H1 (cell line): ENCODE data around the gene CENPO. TPM values are rescaled to one million over a fixed set of nuclear protein-coding genes. Genes with fewer than 3 reads are reported as not detected.

Source experiments
- CTCF ChIA-PET: fragments of 300-600 bp; sonication (Branson Sonifier 250); formaldehyde crosslinking; loops from one replicate; lab custom pipeline; 2021; ENCODE audit not compliant: partially characterized antibody; lab: Charles Lee
- POLR2A ChIA-PET: fragments of 300-600 bp; sonication (Branson Sonifier 250); formaldehyde crosslinking; loops from one replicate; lab custom pipeline; 2021; ENCODE audit warnings: inconsistent platforms; ENCODE audit not compliant: partially characterized antibody; lab: Charles Lee
- DNase-seq, 2 experiments: peaks; one replicate each; pipeline versions ENCODE4 v3.0.0 to v3.0.0-alpha.2; 2010 to 2022; ENCODE audit warnings: low spot score in 2 of 2, low read depth in 1 of 2, mixed read lengths in 1 of 2
- FAIRE-seq: peaks from 2 replicates; lab custom pipeline; 2011; peaks lifted over from hg19 to GRCh38; lab: Jason Lieb, UNC
- H2AFZ ChIP-seq: 2 replicates; pipeline ENCODE4 v1.8.1; 2012; ENCODE audit warnings: low read length, inconsistent platforms
- H2AK5ac ChIP-seq: 2 replicates; pipeline ENCODE4 v1.6.1; 2013; ENCODE audit warnings: low read depth, low read length
- H2BK120ac ChIP-seq: replicated peaks from 2 replicates; pipeline ENCODE3; 2013; ENCODE audit warnings: low read depth, low read length, inconsistent platforms
- H2BK12ac ChIP-seq: 2 replicates; pipeline ENCODE4 v1.6.1; 2013; ENCODE audit warnings: low read depth, low read length
- H2BK15ac ChIP-seq: 2 replicates; pipeline ENCODE4 v1.6.1; 2013; ENCODE audit warnings: low read length
- H2BK20ac ChIP-seq: 2 replicates; pipeline ENCODE4 v1.6.1; 2013; ENCODE audit warnings: low read length
- H2BK5ac ChIP-seq: 2 replicates; pipeline ENCODE4 v1.6.1; 2013; ENCODE audit warnings: low read depth, low read length
- H3K14ac ChIP-seq: 2 replicates; pipeline ENCODE4 v1.6.1; 2013; ENCODE audit warnings: inconsistent platforms; ENCODE audit not compliant: insufficient read length
- H3K18ac ChIP-seq: 2 replicates; pipeline ENCODE4 v1.6.1; 2013; ENCODE audit warnings: low read length; ENCODE audit errors: extremely low read depth
- H3K23ac ChIP-seq: 2 replicates; pipeline ENCODE4 v1.6.1; 2013; ENCODE audit warnings: inconsistent platforms; ENCODE audit not compliant: insufficient read length
- H3K23me2 ChIP-seq: 2 replicates; pipeline ENCODE4 v1.6.1; 2013; ENCODE audit warnings: low read depth, low read length
- H3K27ac ChIP-seq: 2 replicates; pipeline ENCODE4 v1.6.1; 2011; ENCODE audit warnings: low read depth, low read length, inconsistent platforms
- H3K27me3 ChIP-seq, 4 experiments: replicated peaks in 1 of 4; 1 replicate in 1 of 4; 2 replicates in 3 of 4; pipeline versions ENCODE4 v1.6.1 to v1.8.1; 2011 to 2013; ENCODE audit warnings: low read length in 3 of 4, mild to moderate bottlenecking in 3 of 4, inconsistent platforms in 2 of 4, mixed read lengths in 2 of 4, moderate library complexity in 1 of 4; ENCODE audit not compliant: control insufficient read depth in 3 of 4, insufficient read depth in 3 of 4; ENCODE audit errors: extremely low read depth in 1 of 4
- H3K36me3 ChIP-seq, 4 experiments: 2 replicates each; pipeline versions ENCODE4 v1.6.1 to v1.8.1; 2011 to 2013; ENCODE audit warnings: mild to moderate bottlenecking in 4 of 4, low read length in 3 of 4, moderate library complexity in 2 of 4, control low read depth in 1 of 4, inconsistent platforms in 1 of 4; ENCODE audit not compliant: insufficient read depth in 4 of 4, control insufficient read depth in 2 of 4
- H3K4ac ChIP-seq: replicated peaks from 2 replicates; pipeline ENCODE3; 2013; ENCODE audit warnings: low read length, low read depth, mixed read lengths, inconsistent platforms; ENCODE audit not compliant: insufficient read length
- H3K4me1 ChIP-seq, 4 experiments: replicated peaks in 1 of 4; 1 replicate in 1 of 4; 2 replicates in 3 of 4; pipeline versions ENCODE4 v1.6.1 to v1.8.1; 2011 to 2013; ENCODE audit warnings: low read length in 3 of 4, inconsistent platforms in 2 of 4, mixed read lengths in 1 of 4; ENCODE audit not compliant: insufficient read depth in 4 of 4, control insufficient read depth in 3 of 4
- H3K4me2 ChIP-seq, 2 experiments: 2 replicates each; pipeline versions ENCODE4 v1.6.1 to v1.8.1; 2011 to 2013; ENCODE audit warnings: low read depth in 2 of 2, low read length in 2 of 2, control low read depth in 1 of 2, inconsistent platforms in 1 of 2, mild to moderate bottlenecking in 1 of 2; ENCODE audit not compliant: insufficient read depth in 1 of 2
- H3K4me3 ChIP-seq, 4 experiments: fragments of 200-600, 300-600 bp in 1 of 4; sonication (generic), shearing (Covaris generic), sonication (Bioruptor Twin) in 1 of 4; 2 replicates each; pipeline versions ENCODE4 v1.5.1 to v1.8.1; 2011 to 2016; ENCODE audit warnings: low read length in 4 of 4, low read depth in 3 of 4, control low read depth in 2 of 4, inconsistent platforms in 2 of 4, mild to moderate bottlenecking in 2 of 4, mixed read lengths in 1 of 4, moderate library complexity in 1 of 4; ENCODE audit not compliant: insufficient read depth in 2 of 4; ENCODE audit errors: extremely low read depth in 1 of 4
- H3K56ac ChIP-seq: replicated peaks from 2 replicates; pipeline ENCODE3; 2013; ENCODE audit warnings: low read depth, mild to moderate bottlenecking, mixed read lengths, low read length, inconsistent platforms; ENCODE audit not compliant: insufficient read length
- H3K79me1 ChIP-seq: 2 replicates; pipeline ENCODE4 v1.6.1; 2013; ENCODE audit warnings: low read depth, low read length, control low read depth
- H3K79me2 ChIP-seq, 2 experiments: 2 replicates each; pipeline versions ENCODE4 v1.6.1 to v1.8.1; 2012 to 2013; ENCODE audit warnings: low read length in 2 of 2, mild to moderate bottlenecking in 2 of 2, inconsistent platforms in 1 of 2; ENCODE audit not compliant: insufficient read depth in 2 of 2, control insufficient read depth in 1 of 2
- H3K9ac ChIP-seq, 4 experiments: replicated peaks in 1 of 4; 1 replicate in 1 of 4; 2 replicates in 3 of 4; pipeline versions ENCODE4 v1.6.1 to v1.8.1; 2011 to 2013; ENCODE audit warnings: low read depth in 3 of 4, low read length in 3 of 4, control low read depth in 2 of 4, mild to moderate bottlenecking in 2 of 4, moderate library complexity in 2 of 4, inconsistent platforms in 1 of 4; ENCODE audit errors: extremely low read depth in 1 of 4
- H3K9me3 ChIP-seq, 2 experiments: 2 replicates each; pipeline versions ENCODE4 v1.6.1 to v1.8.1; 2012 to 2013; ENCODE audit warnings: mild to moderate bottlenecking in 2 of 2, moderate library complexity in 2 of 2, control low read depth in 1 of 2, inconsistent platforms in 1 of 2, low read depth in 1 of 2, low read length in 1 of 2, mixed read lengths in 1 of 2; ENCODE audit not compliant: insufficient read depth in 2 of 2
- H4K20me1 ChIP-seq, 2 experiments: replicated peaks in 1 of 2; 2 replicates each; pipeline versions ENCODE3 to v1.8.1; 2011 to 2013; ENCODE audit warnings: inconsistent platforms in 2 of 2, low read length in 2 of 2, mild to moderate bottlenecking in 1 of 2; ENCODE audit not compliant: insufficient read depth in 2 of 2, control insufficient read depth in 1 of 2
- H4K5ac ChIP-seq: 2 replicates; pipeline ENCODE4 v1.6.1; 2013; ENCODE audit warnings: low read length, low read depth, mixed read lengths, inconsistent platforms; ENCODE audit not compliant: insufficient read length
- H4K8ac ChIP-seq: 2 replicates; pipeline ENCODE4 v1.8.0; 2013; ENCODE audit warnings: mild to moderate bottlenecking, moderate library complexity, low read length, inconsistent platforms; ENCODE audit not compliant: insufficient read depth; ENCODE audit errors: extremely low read depth
- H4K91ac ChIP-seq: replicated peaks from 2 replicates; pipeline ENCODE3; 2013; ENCODE audit warnings: low read length, mixed read lengths, inconsistent platforms; ENCODE audit not compliant: insufficient read length
- BCL11A ChIP-seq, 2 experiments: IDR thresholded peaks; one replicate each; pipeline ENCODE4 v1.6.1; 2011; ENCODE audit warnings: low read depth in 2 of 2, low read length in 2 of 2, mild to moderate bottlenecking in 2 of 2
- KDM4A ChIP-seq: IDR thresholded peaks from one replicate; pipeline ENCODE4 v1.7.1; 2012; ENCODE audit warnings: low read depth, mild to moderate bottlenecking, moderate library complexity, low read length, inconsistent platforms; ENCODE audit not compliant: severe bottlenecking
- KDM5A ChIP-seq: fragments of 200-600 bp; IDR thresholded peaks from 2 replicates; pipeline ENCODE4 v1.7.1; 2012; ENCODE audit warnings: mild to moderate bottlenecking, low read length, inconsistent platforms, mixed read lengths
- NANOG ChIP-seq: IDR thresholded peaks from 2 replicates; pipeline ENCODE4 v1.6.1; 2011; ENCODE audit warnings: low read length, low read depth, mild to moderate bottlenecking, inconsistent platforms; ENCODE audit not compliant: insufficient read depth, poor library complexity, severe bottlenecking
- POU5F1 ChIP-seq: IDR thresholded peaks from 2 replicates; pipeline ENCODE4 v1.6.1; 2011; ENCODE audit warnings: low read depth, mild to moderate bottlenecking, low read length, moderate library complexity
- RAD21 ChIP-seq, 2 experiments: IDR thresholded peaks in 1 of 2; conservative IDR thresholded peaks in 1 of 2; 2 replicates each; pipeline ENCODE4 v1.6.1; 2011; ENCODE audit warnings: low read depth in 2 of 2, low read length in 2 of 2, improper control_type of control experiment in 1 of 2, inconsistent platforms in 1 of 2, mild to moderate bottlenecking in 1 of 2, moderate library complexity in 1 of 2
- SIN3A ChIP-seq, 2 experiments: IDR thresholded peaks in 1 of 2; conservative IDR thresholded peaks in 1 of 2; 2 replicates each; pipeline ENCODE4 v1.6.1; 2011 to 2012; ENCODE audit warnings: low read length in 2 of 2, improper control_type of control experiment in 1 of 2, low read depth in 1 of 2, mild to moderate bottlenecking in 1 of 2
- TAF7 ChIP-seq: optimal IDR thresholded peaks from 2 replicates; pipeline ENCODE3; 2011; ENCODE audit warnings: low read depth, mild to moderate bottlenecking, inconsistent platforms, low read length, moderate library complexity, borderline replicate concordance
- WGBS, 2 experiments: shearing (Covaris generic) in 1 of 2; methylation state at CpG; one replicate each; pipeline versions ENCODE4 v1.1.6 to v1.1.7; 2013 to 2015; ENCODE audit warnings: low lambda C conversion rate in 2 of 2, mixed read lengths in 2 of 2, inconsistent platforms in 1 of 2, low coverage in 1 of 2, missing lambda C conversion rate in 1 of 2; ENCODE audit not compliant: insufficient replicate concordance in 2 of 2, insufficient coverage in 1 of 2, insufficient read length in 1 of 2; ENCODE audit errors: extremely low coverage in 1 of 2, missing lambda C conversion rate in 1 of 2; 5-methylcytosine and 5-hydroxymethylcytosine counted together
- polyA plus RNA-seq, 7 experiments: library from polyadenylated mRNA; depleted of rRNA in 3 of 7; stranded (reverse) in 5 of 7; unstranded in 2 of 7; fragments of >200 nt in 5 of 7; fragments of 200-250 nt in 2 of 7; gene quantifications; 1 replicate in 5 of 7; 2 replicates in 1 of 7; 4 replicates in 1 of 7; pipeline versions ENCODE4 v1.2.1 to v1.2.3, GENCODE V29; 2011 to 2013; ENCODE audit warnings: missing spikeins in 2 of 7, mixed read lengths in 2 of 7
- total RNA-seq: library from RNA; stranded (reverse); fragmentation: NEBNext Ultra II Directional; extraction: Animal tissue kit (Norgen Biotek cat#: 25700); gene quantifications from 2 replicates; pipeline ENCODE4 v1.2.1, GENCODE V29; 2021
- TF ChIP-seq, protein P1 (sequence below): IDR thresholded peaks from 2 replicates; pipeline ENCODE4 v1.6.1; 2012; ENCODE audit warnings: inconsistent platforms

CENPO gene
- total and polyA plus RNA-seq, 2 of the 8 experiments (the other 6 are each of a cell fraction or from before 2014, with no cell fraction given), result 34.4 to 46.3 TPM

DNA sequence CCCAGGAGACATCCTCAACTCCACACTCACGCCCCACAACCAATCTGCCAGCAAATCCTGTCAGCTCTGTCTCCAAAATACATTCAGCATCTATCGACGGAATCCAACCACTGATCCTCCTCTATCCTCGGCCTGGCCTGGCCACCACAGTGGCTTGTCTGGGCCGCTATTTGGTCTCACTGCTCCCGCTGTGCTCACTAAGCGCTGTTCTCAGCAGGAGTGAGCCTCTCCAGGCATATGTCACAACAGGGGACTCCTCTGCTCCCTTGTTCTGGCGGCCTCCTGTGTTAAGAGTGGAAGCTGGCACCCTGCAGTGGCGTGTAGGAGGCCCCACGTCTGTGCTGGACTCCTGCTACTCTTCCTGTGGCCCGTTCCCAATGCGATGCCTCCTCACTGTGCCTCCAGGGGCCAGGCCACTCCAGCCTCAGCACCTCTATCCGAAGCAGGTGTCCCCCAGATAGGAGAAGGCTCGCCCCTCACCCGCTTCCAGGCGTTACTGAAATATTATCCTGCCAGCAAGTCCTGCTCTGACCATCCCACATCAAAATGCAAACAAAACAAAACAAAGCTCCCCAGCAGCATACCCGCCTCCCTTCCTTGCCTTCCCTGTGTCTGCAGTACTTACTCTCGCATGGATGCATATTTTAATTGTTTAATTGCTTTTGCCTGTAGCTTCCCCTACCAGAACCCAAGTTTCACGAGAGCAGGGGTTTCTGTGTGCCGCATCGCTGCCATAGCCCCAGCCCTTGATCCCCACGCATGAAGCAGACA, 39.9 kb downstream of the CENPO start:
- no peak overlapping the region for H3K27ac ChIP-seq
- DNase-seq (no peak), FAIRE-seq (no peak)
- H4K20me1 ChIP-seq, result no peaks in the 10 kb centered on the region
- H3K9ac ChIP-seq, result no peak overlapping the region
- H3K23me2 ChIP-seq, result 0 out of 2 replicates have a peak, but pooled peaks cover 2% of the 10 kb centered on the region
- H3K4ac ChIP-seq, result no peak overlapping the region
- H3K9me3 ChIP-seq, result peaks cover 2 to 13% of the 10 kb centered on the region in 2 experiments; a peak in 1 of 4 replicates
- no peaks in the 10 kb centered on the region for H3K27me3 ChIP-seq
- no peak overlapping the region for H3K56ac ChIP-seq
- no peak overlapping the region; the same call in 1 of the 2 replicates for H2BK15ac ChIP-seq
- H3K4me2 ChIP-seq, result 0 out of 4 replicates have a peak overlapping the region, but pooled peaks of 1 of the 2 experiments have one; percentile 0
- no peak overlapping the region for H2BK120ac ChIP-seq
- H4K8ac ChIP-seq, result no peak overlapping the region
- peaks cover 0 to 14% (median 6%) of the 10 kb centered on the region in 4 experiments; a peak in 5 of 7 replicates for H3K4me1 ChIP-seq
- ChIA-PET POLR2A (interaction anchor here (1.6 kb wide), 1 partner anchor 11 kb away, joined by 6 read pairs; no protein-coding TSS in a partner anchor), CTCF (interaction anchor here (0.6 to 1.2 kb wide), 9 partner anchors 11 to 423 kb away, joined by 3 to 9 read pairs (median 3); no protein-coding TSS in a partner anchor)
- H4K91ac ChIP-seq, result no peak overlapping the region
- peak overlapping the region; percentile 87; the same call in 1 of the 2 replicates for H2BK12ac ChIP-seq
- WGBS, 2 experiments, result 72% methylated on average over 22 of the region's 22 CpGs; no CpG with 5 or more reads in 1 of the 2 experiments
- no peak overlapping the region for H2AFZ ChIP-seq
- no peak overlapping the region for H4K5ac ChIP-seq
- no peak overlapping the region for H2BK20ac ChIP-seq
- no peak overlapping the region for H3K14ac ChIP-seq
- no peaks in the 10 kb centered on the region; a peak in 1 of 4 replicates for H3K79me2 ChIP-seq
- no peak overlapping the region for H3K4me3 ChIP-seq
- no peak overlapping the region for H3K23ac ChIP-seq
- 0 out of 2 replicates have a peak overlapping the region, but pooled peaks have one; percentile 87 for H3K18ac ChIP-seq
- H3K79me1 ChIP-seq, result no peaks in the 10 kb centered on the region; the same call in 1 of the 2 replicates
- H2AK5ac ChIP-seq, result no peak overlapping the region
- peak overlapping the region; percentile 28 for H2BK5ac ChIP-seq
- H3K36me3 ChIP-seq, result peaks cover 0 to 16% (median 2%) of the 10 kb centered on the region in 4 experiments; a peak in 4 of 8 replicates
- TF ChIP-seq KDM5A (no peak), SIN3A (conservative IDR thresholded peaks at IDR 0.05 in 1 of 2, IDR thresholded peaks at IDR 0.05 in 1 of 2; ENCODE audit: low read depth in 1 of 2, low read length in 2 of 2) (no peak), BCL11A (IDR thresholded peaks at IDR 0.05; ENCODE audit: low read depth in 2 of 2, low read length in 2 of 2) (no peak), NANOG (peak; percentile 30), TAF7 (no peak), RAD21 (IDR thresholded peaks at IDR 0.05 in 1 of 2, conservative IDR thresholded peaks at IDR 0.05 in 1 of 2; ENCODE audit: low read depth in 2 of 2, low read length in 2 of 2) (0 out of 4 replicates have a peak, but pooled peaks of 1 of the 2 experiments have one; percentile 13), KDM4A (no peak), POU5F1 (no peak)
- TF ChIP-seq, protein P1, sequence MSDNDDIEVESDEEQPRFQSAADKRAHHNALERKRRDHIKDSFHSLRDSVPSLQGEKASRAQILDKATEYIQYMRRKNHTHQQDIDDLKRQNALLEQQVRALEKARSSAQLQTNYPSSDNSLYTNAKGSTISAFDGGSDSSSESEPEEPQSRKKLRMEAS, result no peak
